Nephron (organoid): ENCODE data around the gene WNT3A.
A peak's percentile ranks its signal among the peaks of the same experiment; 100 is the strongest.

Experiments
- H3K27ac Mint-ChIP-seq, 3 experiments: 2 replicates each; pipeline ENCODE4 v1.8.0; 2020; ENCODE audit warnings: mixed read lengths in 3 of 3, mild to moderate bottlenecking in 2 of 3, moderate library complexity in 1 of 3
- H3K27me3 Mint-ChIP-seq: 2 replicates; pipeline ENCODE4 v1.8.0; 2021; ENCODE audit warnings: low read depth, mild to moderate bottlenecking, moderate library complexity, mixed read lengths
- H3K36me3 Mint-ChIP-seq: 2 replicates; pipeline ENCODE4 v1.8.0; 2020; ENCODE audit warnings: low read depth, mixed read lengths
- H3K4me1 Mint-ChIP-seq: 2 replicates; pipeline ENCODE4 v1.8.0; 2020; ENCODE audit warnings: mixed read lengths
- H3K4me3 Mint-ChIP-seq, 3 experiments: 2 replicates each; pipeline ENCODE4 v1.8.0; 2020; ENCODE audit warnings: mild to moderate bottlenecking in 3 of 3, mixed read lengths in 3 of 3, moderate library complexity in 2 of 3
- H3K9me3 Mint-ChIP-seq: 2 replicates; pipeline ENCODE4 v1.8.0; 2020; ENCODE audit warnings: mixed read lengths
- CTCF ChIP-seq, 3 experiments: fragments of 200-600 bp; sonication (generic); IDR thresholded peaks; one replicate each; pipeline ENCODE4 v1.5.0; 2021; ENCODE audit warnings: antibody characterized with exemption in 3 of 3; ENCODE audit not compliant: unreplicated experiment in 3 of 3

Gene WNT3A

GRCh38 chr1:227998374-227999055 is 8.3 kb upstream of the WNT3A start:
- no peak for TF ChIP-seq CTCF (IDR thresholded peaks at IDR 0.05; ENCODE audit: unreplicated experiment in 3 of 3)
- peaks cover 54% of the 10 kb centered on the region for H3K27me3 Mint-ChIP-seq
- no peak overlapping the region for H3K27ac Mint-ChIP-seq
- H3K36me3 Mint-ChIP-seq, result no peaks in the 10 kb centered on the region
- no peaks in the 10 kb centered on the region for H3K4me1 Mint-ChIP-seq
- H3K4me3 Mint-ChIP-seq, result no peak overlapping the region
- peaks cover 22% of the 10 kb centered on the region for H3K9me3 Mint-ChIP-seq

- H3K27ac Mint-ChIP-seq, result no peak overlapping the region
- H3K9me3 Mint-ChIP-seq, result peaks cover 20% of the 10 kb centered on the region
- no peaks in the 10 kb centered on the region for H3K36me3 Mint-ChIP-seq
- TF ChIP-seq CTCF (IDR thresholded peaks at IDR 0.05; ENCODE audit: unreplicated experiment in 3 of 3), result peak; percentile 65 to 70 (median 70)
- no peak overlapping the region for H3K4me3 Mint-ChIP-seq
- H3K27me3 Mint-ChIP-seq, result peaks cover 61% of the 10 kb centered on the region
- H3K4me1 Mint-ChIP-seq, result no peaks in the 10 kb centered on the region
These were observed 7.5 kb upstream of the WNT3A start for GRCh38 chr1:227999056-227999930.

- no peaks in the 10 kb centered on the region for H3K4me1 Mint-ChIP-seq
- H3K9me3 Mint-ChIP-seq, result peaks cover 20% of the 10 kb centered on the region
- H3K36me3 Mint-ChIP-seq, result no peaks in the 10 kb centered on the region
- no peak for TF ChIP-seq CTCF (IDR thresholded peaks at IDR 0.05; ENCODE audit: unreplicated experiment in 3 of 3)
- no peak overlapping the region for H3K27ac Mint-ChIP-seq
- H3K27me3 Mint-ChIP-seq, result peaks cover 73% of the 10 kb centered on the region
- no peak overlapping the region for H3K4me3 Mint-ChIP-seq
These were observed 6.4 kb upstream of the WNT3A start for GRCh38 chr1:228000416-228000815.

GRCh38 chr1:228000836-228001563 is 5.8 kb upstream of the WNT3A start:
- H3K27ac Mint-ChIP-seq, result no peak overlapping the region
- peaks cover 78% of the 10 kb centered on the region for H3K27me3 Mint-ChIP-seq
- no peaks in the 10 kb centered on the region for H3K36me3 Mint-ChIP-seq
- H3K4me3 Mint-ChIP-seq, result no peak overlapping the region
- no peaks in the 10 kb centered on the region for H3K4me1 Mint-ChIP-seq
- H3K9me3 Mint-ChIP-seq, result peaks cover 16% of the 10 kb centered on the region
- no peak for TF ChIP-seq CTCF (IDR thresholded peaks at IDR 0.05; ENCODE audit: unreplicated experiment in 3 of 3)

GRCh38 chr1:228001738-228002535 is 4.9 kb upstream of the WNT3A start:
- H3K4me1 Mint-ChIP-seq, result no peaks in the 10 kb centered on the region
- no peak overlapping the region for H3K4me3 Mint-ChIP-seq
- peaks cover 82% of the 10 kb centered on the region for H3K27me3 Mint-ChIP-seq
- no peak overlapping the region for H3K27ac Mint-ChIP-seq
- H3K36me3 Mint-ChIP-seq, result no peaks in the 10 kb centered on the region
- no peak for TF ChIP-seq CTCF (IDR thresholded peaks at IDR 0.05; ENCODE audit: unreplicated experiment in 3 of 3)
- H3K9me3 Mint-ChIP-seq, result peaks cover 8% of the 10 kb centered on the region
